ENCODE measurements around the gene UQCR11. TPM values are rescaled to one million over a fixed set of nuclear protein-coding genes. Genes with fewer than 3 reads are reported as not detected.
"Not testable (repeated sequence)": the region's sequence is repeated elsewhere in the genome, so short reads cannot be mapped to it uniquely, and the experiment has no call there.

The UQCR11 gene
- total RNA-seq, 2 donors from 2014 or later = 103 to 113 TPM

GRCh38 chr19:1647501-1648458 lies 42.5 kb upstream of the UQCR11 start:
- peaks cover 0 to 8% of the 10 kb centered on the region in 2 donors for H3K36me3 Mint-ChIP-seq (ENCODE audit: insufficient read depth in 2 of 2)
- no peak overlapping the region for H3K4me3 Mint-ChIP-seq
- no peaks in the 10 kb centered on the region for H3K27me3 Mint-ChIP-seq (ENCODE audit: low read depth)
- no peak overlapping the region for H3K27ac Mint-ChIP-seq
- DNase-seq (no peak), ATAC-seq (replicated peaks in 1 of 2) (no peak)
- H3K4me1 Mint-ChIP-seq (ENCODE audit: low read depth) = peaks cover 28% of the 10 kb centered on the region
- H3K9me3 Mint-ChIP-seq = no peaks in the 10 kb centered on the region

GRCh38 chr19:1646659-1647453 lies 41.6 kb upstream of the UQCR11 start:
- no peak for ATAC-seq (replicated peaks in 1 of 2)
- H3K27ac Mint-ChIP-seq = no peak overlapping the region

GRCh38 chr19:1646149-1646548 lies 40.9 kb upstream of the UQCR11 start:
- H3K27ac Mint-ChIP-seq = no peak overlapping the region
- no peak for ATAC-seq (replicated peaks in 1 of 2)
- no peak for DNase-seq

More at GRCh38 chr19:1646659-1647453, 41.6 kb upstream of the UQCR11 start:
- no peak for DNase-seq
- no peaks in the 10 kb centered on the region for H3K27me3 Mint-ChIP-seq (ENCODE audit: low read depth)
- H3K36me3 Mint-ChIP-seq (ENCODE audit: insufficient read depth in 2 of 2) = peaks cover 0 to 10% of the 10 kb centered on the region in 2 donors
- H3K4me3 Mint-ChIP-seq = no peak overlapping the region
- H3K4me1 Mint-ChIP-seq (ENCODE audit: low read depth) = peaks cover 28% of the 10 kb centered on the region
- no peaks in the 10 kb centered on the region for H3K9me3 Mint-ChIP-seq

GRCh38 chr19:1645299-1645698 lies 40.0 kb upstream of the UQCR11 start:
- Mint-ChIP-seq H3K27ac (no peak overlapping the region), H3K36me3 (ENCODE audit: insufficient read depth in 2 of 2) (peaks cover 0 to 9% of the 10 kb centered on the region in 2 donors)

More at GRCh38 chr19:1646149-1646548, 40.9 kb upstream of the UQCR11 start:
- H3K4me1 Mint-ChIP-seq (ENCODE audit: low read depth) = peaks cover 28% of the 10 kb centered on the region
- H3K4me3 Mint-ChIP-seq = no peak overlapping the region
- H3K9me3 Mint-ChIP-seq = no peaks in the 10 kb centered on the region
- no peaks in the 10 kb centered on the region for H3K27me3 Mint-ChIP-seq (ENCODE audit: low read depth)
- peaks cover 0 to 9% of the 10 kb centered on the region in 2 donors for H3K36me3 Mint-ChIP-seq (ENCODE audit: insufficient read depth in 2 of 2)

GRCh38 chr19:1644070-1644469 lies 38.8 kb upstream of the UQCR11 start:
- peaks cover 12% of the 10 kb centered on the region for H3K4me1 Mint-ChIP-seq (ENCODE audit: low read depth)
- no peaks in the 10 kb centered on the region for H3K9me3 Mint-ChIP-seq
- ATAC-seq (replicated peaks in 1 of 2) (no peak), DNase-seq (no peak)
- H3K27me3 Mint-ChIP-seq (ENCODE audit: low read depth) = no peaks in the 10 kb centered on the region
- peaks cover 0 to 12% of the 10 kb centered on the region in 2 donors for H3K36me3 Mint-ChIP-seq (ENCODE audit: insufficient read depth in 2 of 2)
- H3K27ac Mint-ChIP-seq = no peak overlapping the region
- no peak overlapping the region for H3K4me3 Mint-ChIP-seq

More at GRCh38 chr19:1645299-1645698, 40.0 kb upstream of the UQCR11 start:
- Mint-ChIP-seq H3K4me3 (no peak overlapping the region), H3K9me3 (no peaks in the 10 kb centered on the region), H3K27me3 (ENCODE audit: low read depth) (no peaks in the 10 kb centered on the region), H3K4me1 (ENCODE audit: low read depth) (peaks cover 21% of the 10 kb centered on the region)
- no peak for DNase-seq
- no peak for ATAC-seq (replicated peaks in 1 of 2)

GRCh38 chr19:1640893-1641448 lies 35.7 kb upstream of the UQCR11 start:
- H3K36me3 Mint-ChIP-seq (ENCODE audit: insufficient read depth in 2 of 2) = peaks cover 0 to 24% of the 10 kb centered on the region in 2 donors
- H3K9me3 Mint-ChIP-seq; DNase-seq; H3K27ac Mint-ChIP-seq; H3K4me1 Mint-ChIP-seq (ENCODE audit: low read depth); ATAC-seq (replicated peaks in 1 of 2); H3K27me3 Mint-ChIP-seq (ENCODE audit: low read depth); H3K4me3 Mint-ChIP-seq: not testable (repeated sequence)

GRCh38 chr19:1636325-1637236 lies 31.3 kb upstream of the UQCR11 start:
- ATAC-seq (replicated peaks in 1 of 2) (no peak), DNase-seq (no peak)
- Mint-ChIP-seq H3K4me3 (no peak overlapping the region), H3K36me3 (ENCODE audit: insufficient read depth in 2 of 2) (peaks cover 0 to 24% of the 10 kb centered on the region in 2 donors), H3K27me3 (ENCODE audit: low read depth) (no peaks in the 10 kb centered on the region), H3K9me3 (no peaks in the 10 kb centered on the region), H3K27ac (no peak overlapping the region), H3K4me1 (ENCODE audit: low read depth) (no peaks in the 10 kb centered on the region)

- Mint-ChIP-seq H3K4me1 (ENCODE audit: low read depth) (no peaks in the 10 kb centered on the region), H3K27me3 (ENCODE audit: low read depth) (no peaks in the 10 kb centered on the region), H3K27ac (no peak overlapping the region), H3K4me3 (no peak overlapping the region), H3K9me3 (no peaks in the 10 kb centered on the region), H3K36me3 (ENCODE audit: insufficient read depth in 2 of 2) (peaks cover 0 to 24% of the 10 kb centered on the region in 2 donors)
- ATAC-seq (replicated peaks in 1 of 2) (no peak), DNase-seq (no peak)
Measured at GRCh38 chr19:1634938-1635243, 29.6 kb upstream of the UQCR11 start.

- H3K36me3 Mint-ChIP-seq (ENCODE audit: insufficient read depth in 2 of 2) = peaks cover 0 to 20% of the 10 kb centered on the region in 2 donors
- no peaks in the 10 kb centered on the region for H3K4me1 Mint-ChIP-seq (ENCODE audit: low read depth)
- no peak for ATAC-seq (replicated peaks in 1 of 2)
- H3K27ac Mint-ChIP-seq = no peak overlapping the region
- no peaks in the 10 kb centered on the region for H3K27me3 Mint-ChIP-seq (ENCODE audit: low read depth)
- no peaks in the 10 kb centered on the region for H3K9me3 Mint-ChIP-seq
- no peak overlapping the region for H3K4me3 Mint-ChIP-seq
- no peak for DNase-seq
Measured at GRCh38 chr19:1634242-1634937, 29.1 kb upstream of the UQCR11 start.

- no peaks in the 10 kb centered on the region for H3K9me3 Mint-ChIP-seq
- peaks cover 0 to 16% of the 10 kb centered on the region in 2 donors for H3K36me3 Mint-ChIP-seq (ENCODE audit: insufficient read depth in 2 of 2)
Measured at GRCh38 chr19:1633269-1633826, 28.1 kb upstream of the UQCR11 start.

GRCh38 chr19:1632462-1633268 lies 27.4 kb upstream of the UQCR11 start:
- H3K27me3 Mint-ChIP-seq (ENCODE audit: low read depth) = no peaks in the 10 kb centered on the region
- peaks cover 0 to 11% of the 10 kb centered on the region in 2 donors for H3K36me3 Mint-ChIP-seq (ENCODE audit: insufficient read depth in 2 of 2)
- H3K9me3 Mint-ChIP-seq = no peaks in the 10 kb centered on the region
- no peaks in the 10 kb centered on the region for H3K4me1 Mint-ChIP-seq (ENCODE audit: low read depth)
- ATAC-seq (replicated peaks in 1 of 2) (no peak), DNase-seq (no peak)
- H3K4me3 Mint-ChIP-seq = no peak overlapping the region
- H3K27ac Mint-ChIP-seq = no peak overlapping the region

More at GRCh38 chr19:1633269-1633826, 28.1 kb upstream of the UQCR11 start:
- H3K27ac Mint-ChIP-seq = no peak overlapping the region
- no peaks in the 10 kb centered on the region for H3K27me3 Mint-ChIP-seq (ENCODE audit: low read depth)
- ATAC-seq (replicated peaks in 1 of 2) (no peak), DNase-seq (no peak)
- no peak overlapping the region for H3K4me3 Mint-ChIP-seq
- no peaks in the 10 kb centered on the region for H3K4me1 Mint-ChIP-seq (ENCODE audit: low read depth)
